Muscle of leg (tissue), 11 donors: ENCODE data around the gene STX8. TPM values are rescaled to one million over a fixed set of nuclear protein-coding genes. Genes with fewer than 3 reads are reported as not detected.
"Not testable (repeated sequence)": the region's sequence is repeated elsewhere in the genome, so short reads cannot be mapped to it uniquely, and the experiment has no call there.

Experiments used
- DNase-seq: peaks from one replicate; pipeline ENCODE4 v3.0.0; 2013
- H3K27ac ChIP-seq: one replicate; pipeline ENCODE4 v1.5.1; 2013; ENCODE audit warnings: mild to moderate bottlenecking, low read length, control low read depth
- H3K27me3 ChIP-seq: one replicate; pipeline ENCODE4 v1.6.1; 2013; ENCODE audit warnings: low read length; ENCODE audit not compliant: control insufficient read depth, insufficient read depth
- H3K36me3 ChIP-seq: one replicate; pipeline ENCODE4 v1.6.1; 2013; ENCODE audit warnings: low read length; ENCODE audit not compliant: control insufficient read depth, insufficient read depth
- H3K4me1 ChIP-seq: one replicate; pipeline ENCODE4 v1.6.1; 2013; ENCODE audit warnings: low read length; ENCODE audit not compliant: control insufficient read depth, insufficient read depth
- H3K4me3 ChIP-seq: one replicate; pipeline ENCODE4 v1.5.1; 2013; ENCODE audit warnings: low read length, control low read depth
- H3K9me3 ChIP-seq: replicated peaks from 2 replicates; pipeline ENCODE4 v1.6.1; 2013; ENCODE audit warnings: low read depth, low read length; ENCODE audit not compliant: control insufficient read depth
- WGBS: methylation state at CpG from one replicate; pipeline ENCODE4 v1.1.5; 2013; ENCODE audit warnings: missing lambda C conversion rate; ENCODE audit not compliant: insufficient coverage; 5-methylcytosine and 5-hydroxymethylcytosine counted together
- polyA plus RNA-seq, 8 donors: library from polyadenylated mRNA; unstranded; fragments of 120-200 nt; gene quantifications; one replicate each; pipeline versions ENCODE4 v1.2.1 to v1.2.3, GENCODE V29; 2013; ENCODE audit warnings: inconsistent platforms in 1 of 8, low replicate concordance in 1 of 8; ENCODE audit not compliant: insufficient read length in 8 of 8, insufficient read depth in 1 of 8
- total RNA-seq: library from RNA; stranded (reverse); fragments of 120-200 nt; gene quantifications from one replicate; pipeline ENCODE4 v1.2.4, GENCODE V29; 2013

STX8 gene
- total and polyA plus RNA-seq, 9 donors = 39.1 to 68.8 (median 46.2) TPM

DNA sequence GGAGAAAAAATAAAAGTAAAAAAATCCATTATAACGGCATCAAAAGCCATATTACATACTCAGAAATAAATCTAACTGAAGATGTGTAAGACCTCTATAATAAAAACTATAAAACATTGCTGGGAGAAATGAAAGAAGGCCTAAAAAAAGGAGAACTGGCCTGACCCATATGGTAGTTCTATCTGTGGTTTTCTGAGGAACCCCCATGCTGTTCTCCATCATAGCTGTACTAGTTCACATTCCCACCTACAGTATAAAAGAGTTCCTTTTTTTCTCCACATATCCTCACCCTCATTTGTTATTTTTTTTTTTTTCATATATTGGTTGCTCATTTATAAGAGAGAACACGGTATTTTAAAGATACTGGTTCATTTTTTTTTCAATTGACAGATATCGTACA, 191.8 kb downstream of the STX8 start:
- no peak overlapping the region for H3K4me3 ChIP-seq
- no peaks in the 10 kb centered on the region for H3K9me3 ChIP-seq
- DNase-seq = no peak
- H3K27ac ChIP-seq = no peak overlapping the region
- no peaks in the 10 kb centered on the region for H3K27me3 ChIP-seq
- H3K4me1 ChIP-seq = no peaks in the 10 kb centered on the region
- no CpG with 5 or more reads among the region's 3 CpGs for WGBS
- H3K36me3 ChIP-seq = no peaks in the 10 kb centered on the region

GRCh38 chr17:9382626-9383025, 193.0 kb downstream of the STX8 start:
- Histone ChIP-seq H3K9me3 (no peaks in the 10 kb centered on the region), H3K36me3 (peaks cover 3% of the 10 kb centered on the region), H3K4me3 (no peak overlapping the region), H3K4me1 (no peaks in the 10 kb centered on the region), H3K27me3 (no peaks in the 10 kb centered on the region), H3K27ac (no peak overlapping the region)
- DNase-seq = no peak
- no CpG with 5 or more reads among the region's 2 CpGs for WGBS

DNA sequence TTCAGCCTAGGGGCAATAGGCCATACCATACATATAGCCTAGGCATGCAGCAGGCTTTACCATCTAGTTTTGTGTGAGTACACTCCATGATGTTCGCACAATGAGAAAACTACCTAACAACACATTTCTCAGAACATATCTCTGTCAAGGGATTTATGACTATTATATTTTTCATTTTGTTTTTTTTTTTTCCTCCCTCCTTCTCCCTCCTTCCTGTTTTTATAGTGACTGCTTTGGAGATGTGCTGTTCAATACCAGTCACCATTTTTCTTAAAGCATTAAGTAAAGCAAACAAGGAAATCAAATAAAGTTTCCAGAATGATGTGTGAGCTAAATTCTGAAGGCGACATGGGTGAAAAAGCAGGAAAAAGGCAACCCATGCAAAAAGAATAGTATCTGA, 194.6 kb downstream of the STX8 start:
- Histone ChIP-seq H3K27ac (no peak overlapping the region), H3K9me3 (peaks cover 2% of the 10 kb centered on the region), H3K27me3 (no peaks in the 10 kb centered on the region), H3K36me3 (peaks cover 5% of the 10 kb centered on the region), H3K4me3 (no peak overlapping the region), H3K4me1 (no peaks in the 10 kb centered on the region)
- no peak for DNase-seq
- 100% methylated on average over 1 of the region's 2 CpGs for WGBS

DNA sequence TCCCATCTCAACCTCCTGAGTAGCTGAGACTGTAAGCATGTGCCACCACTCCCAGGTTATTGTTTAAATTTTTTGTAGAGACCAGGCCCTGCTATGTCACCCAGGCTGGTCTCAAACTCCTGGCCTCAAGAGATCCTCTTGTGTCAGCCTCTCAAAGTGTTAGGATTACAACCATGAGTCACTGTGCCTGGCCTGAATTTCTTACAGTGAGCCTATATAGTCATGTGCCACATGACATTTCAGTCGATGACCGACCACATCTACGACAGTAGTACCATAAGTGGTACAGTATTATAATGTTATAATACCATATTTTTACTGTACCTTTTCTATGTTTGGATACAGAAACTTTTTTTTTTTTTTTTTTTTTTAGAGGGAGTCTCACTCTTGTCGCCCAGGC, 195.3 kb downstream of the STX8 start:
- H3K27ac ChIP-seq = no peak overlapping the region
- no CpG with 5 or more reads among the region's 4 CpGs for WGBS
- no peaks in the 10 kb centered on the region for H3K4me1 ChIP-seq
- H3K9me3 ChIP-seq = peaks cover 3% of the 10 kb centered on the region
- no peak overlapping the region for H3K4me3 ChIP-seq
- H3K27me3 ChIP-seq = no peaks in the 10 kb centered on the region
- no peak for DNase-seq
- H3K36me3 ChIP-seq = peaks cover 6% of the 10 kb centered on the region

DNA sequence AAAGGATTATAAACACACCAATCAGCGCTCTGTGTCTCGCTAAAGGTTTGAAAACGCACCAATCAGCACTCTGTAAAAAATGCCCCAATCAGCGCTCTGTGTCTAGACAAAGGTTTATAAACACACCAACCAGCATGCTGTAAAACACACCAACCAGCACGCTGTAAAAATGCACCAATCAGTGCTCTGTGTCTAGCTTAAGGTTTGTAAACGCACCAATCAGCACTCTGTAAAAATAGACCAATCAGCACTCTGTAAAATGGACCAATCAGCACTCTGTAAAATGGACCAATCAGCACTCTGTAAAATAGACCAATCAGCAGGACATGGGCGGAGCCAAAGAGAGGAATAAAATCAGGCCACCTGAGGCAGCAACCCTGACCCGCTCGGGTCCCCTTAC, 199.4 kb downstream of the STX8 start:
- not testable (repeated sequence) for H3K4me1 ChIP-seq, H3K9me3 ChIP-seq, DNase-seq, H3K4me3 ChIP-seq, H3K27ac ChIP-seq, H3K27me3 ChIP-seq, H3K36me3 ChIP-seq
- 95% methylated on average over 8 of the region's 9 CpGs for WGBS

DNA sequence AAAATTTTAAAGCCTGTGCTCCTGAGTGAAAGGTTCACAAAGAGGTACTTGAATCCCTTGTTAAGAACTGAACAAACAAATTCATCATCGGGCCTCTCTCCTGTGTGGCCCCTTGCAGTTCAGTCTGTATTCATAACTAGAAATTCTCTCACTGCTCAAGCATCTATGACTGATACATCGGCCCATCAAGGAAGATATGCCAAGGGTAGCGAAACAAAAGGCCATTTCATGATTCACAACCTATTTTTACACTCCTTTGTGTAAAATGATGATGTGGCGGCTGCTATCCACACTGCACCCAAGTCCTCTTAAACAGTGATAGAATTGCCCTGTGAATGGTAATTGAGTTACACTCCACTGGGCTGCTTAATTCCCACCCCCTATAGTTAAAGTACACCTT, 204.6 kb downstream of the STX8 start:
- H3K27ac ChIP-seq = no peak overlapping the region
- DNase-seq = peak; percentile 34
- H3K27me3 ChIP-seq = no peaks in the 10 kb centered on the region
- H3K4me1 ChIP-seq = peaks cover 16% of the 10 kb centered on the region
- peaks cover under 1% of the 10 kb centered on the region for H3K9me3 ChIP-seq
- WGBS = 89% methylated on average over 1 of the region's 4 CpGs
- peaks cover under 1% of the 10 kb centered on the region for H3K36me3 ChIP-seq
- no peak overlapping the region for H3K4me3 ChIP-seq

DNA sequence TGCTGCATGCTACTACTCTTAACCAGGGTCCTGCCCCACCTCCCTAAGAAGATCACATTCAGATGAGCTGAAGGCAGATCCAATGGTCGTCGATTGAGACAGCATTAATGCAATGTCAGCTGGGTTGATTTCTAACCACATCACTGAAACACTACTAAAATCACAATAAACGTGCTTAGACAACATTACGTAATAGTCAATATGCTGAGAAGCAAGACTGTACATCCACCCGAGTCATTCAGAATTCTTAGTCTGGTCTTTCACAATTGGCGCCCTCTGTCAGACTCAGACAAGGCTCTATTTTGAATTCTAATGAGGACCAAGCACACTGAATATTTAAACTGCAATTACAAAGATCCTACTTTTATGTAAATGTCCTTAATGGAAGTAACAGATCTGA, 205.2 kb downstream of the STX8 start:
- H3K9me3 ChIP-seq = no peaks in the 10 kb centered on the region
- H3K36me3 ChIP-seq = no peaks in the 10 kb centered on the region
- H3K27me3 ChIP-seq = no peaks in the 10 kb centered on the region
- WGBS = 85% methylated on average over 4 of the region's 6 CpGs
- H3K27ac ChIP-seq = no peak overlapping the region
- peaks cover 16% of the 10 kb centered on the region for H3K4me1 ChIP-seq
- H3K4me3 ChIP-seq = no peak overlapping the region
- DNase-seq = no peak

DNA sequence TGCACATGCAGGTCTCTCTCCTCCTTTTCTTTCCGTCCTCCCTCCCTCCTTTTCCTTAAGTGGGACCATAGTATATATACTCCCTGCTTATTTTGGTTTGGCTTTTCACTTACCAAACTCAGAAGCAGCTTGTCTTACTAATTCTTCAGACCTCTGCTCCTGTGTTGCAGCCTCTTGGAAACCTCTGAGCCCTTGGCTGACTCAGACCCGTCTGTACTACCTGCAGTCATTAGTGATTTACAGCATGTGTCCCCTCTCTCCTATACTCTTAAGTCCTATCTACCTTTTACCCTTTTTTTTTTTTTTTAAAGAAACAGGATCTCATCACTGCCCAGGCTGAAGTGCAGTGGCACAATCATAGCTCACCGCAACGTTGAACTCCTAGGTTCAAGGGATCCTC, 207.0 kb downstream of the STX8 start:
- Histone ChIP-seq H3K27me3 (no peaks in the 10 kb centered on the region), H3K4me3 (no peak overlapping the region), H3K4me1 (peaks cover 18% of the 10 kb centered on the region), H3K9me3 (no peaks in the 10 kb centered on the region), H3K27ac (no peak overlapping the region), H3K36me3 (no peaks in the 10 kb centered on the region)
- DNase-seq = no peak
- 73% methylated on average over 4 of the region's 4 CpGs for WGBS

DNA sequence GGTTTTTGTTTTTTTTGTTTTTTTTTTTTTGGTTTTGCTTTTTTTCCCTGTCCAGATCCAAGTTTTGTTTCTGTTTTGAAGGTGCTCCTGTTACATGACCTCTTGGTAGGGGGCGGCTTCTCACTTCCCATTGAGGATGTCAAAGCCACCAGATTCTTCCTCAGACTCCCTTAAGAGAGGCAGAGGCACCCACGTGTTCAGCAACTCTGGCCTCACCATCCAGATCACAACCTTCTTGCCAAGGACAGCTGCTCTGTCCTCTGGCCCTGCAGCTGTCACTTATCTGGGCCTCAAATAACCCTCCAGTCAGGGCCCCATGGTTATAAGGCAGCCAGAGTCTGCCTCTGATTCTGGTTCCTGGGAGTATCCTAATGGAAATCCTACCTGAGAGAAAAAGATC, 208.5 kb downstream of the STX8 start:
- peak; percentile 81 for DNase-seq
- Histone ChIP-seq H3K4me1 (peaks cover 18% of the 10 kb centered on the region), H3K9me3 (no peaks in the 10 kb centered on the region), H3K27ac (peak overlapping the region; percentile 59), H3K36me3 (no peaks in the 10 kb centered on the region), H3K27me3 (no peaks in the 10 kb centered on the region), H3K4me3 (no peak overlapping the region)
- WGBS = 100% methylated on average over 1 of the region's 2 CpGs

- DNase-seq = no peak
- 0% methylated on average over 2 of the region's 3 CpGs for WGBS
- no peaks in the 10 kb centered on the region for H3K9me3 ChIP-seq
- H3K27ac ChIP-seq = no peak overlapping the region
- no peaks in the 10 kb centered on the region for H3K36me3 ChIP-seq
- peaks cover 14% of the 10 kb centered on the region for H3K4me1 ChIP-seq
- H3K27me3 ChIP-seq = no peaks in the 10 kb centered on the region
- no peak overlapping the region for H3K4me3 ChIP-seq
Measured at GRCh38 chr17:9364837-9365430, 210.7 kb downstream of the STX8 start.
